Small intestine (tissue), 7 donors: Measurements from ENCODE around the gene ANKRD53. TPM values are rescaled to one million over a fixed set of nuclear protein-coding genes. Genes with fewer than 3 reads are reported as not detected.

Source experiments
- DNase-seq, 2 donors: peaks; one replicate each; pipeline versions ENCODE4 v3.0.0 to v3.0.0-alpha.2; 2013
- FAIRE-seq: peaks from 2 replicates; lab custom pipeline; 2012; peaks lifted over from hg19 to GRCh38; lab: Jason Lieb, UNC
- H3K27ac ChIP-seq, 3 donors: one replicate each; pipeline ENCODE4 v1.5.1; 2013; ENCODE audit warnings: low read length in 2 of 3, mild to moderate bottlenecking in 2 of 3, control low read depth in 1 of 3, inconsistent platforms in 1 of 3, low read depth in 1 of 3, moderate library complexity in 1 of 3
- H3K27me3 ChIP-seq, 3 donors: one replicate each; pipeline ENCODE4 v1.6.1; 2013; ENCODE audit warnings: low read length in 3 of 3, inconsistent platforms in 1 of 3; ENCODE audit not compliant: control insufficient read depth in 3 of 3, insufficient read depth in 3 of 3
- H3K36me3 ChIP-seq, 3 donors: one replicate each; pipeline ENCODE4 v1.6.1; 2013; ENCODE audit warnings: low read length in 3 of 3, inconsistent platforms in 1 of 3, low read depth in 1 of 3, mild to moderate bottlenecking in 1 of 3, moderate library complexity in 1 of 3; ENCODE audit not compliant: control insufficient read depth in 3 of 3, insufficient read depth in 2 of 3
- H3K4me1 ChIP-seq, 3 donors: one replicate each; pipeline ENCODE4 v1.6.1; 2013; ENCODE audit warnings: low read length in 2 of 3, inconsistent platforms in 1 of 3, low read depth in 1 of 3, mild to moderate bottlenecking in 1 of 3, moderate library complexity in 1 of 3; ENCODE audit not compliant: control insufficient read depth in 3 of 3, insufficient read depth in 2 of 3
- H3K4me3 ChIP-seq, 3 donors: one replicate each; pipeline ENCODE4 v1.5.1; 2013; ENCODE audit warnings: low read length in 3 of 3, control low read depth in 1 of 3, inconsistent platforms in 1 of 3, low read depth in 1 of 3, mild to moderate bottlenecking in 1 of 3, moderate library complexity in 1 of 3
- H3K9me3 ChIP-seq, 2 donors: one replicate each; pipeline ENCODE4 v1.6.1; 2013; ENCODE audit warnings: low read depth in 1 of 2, low read length in 1 of 2; ENCODE audit not compliant: control insufficient read depth in 2 of 2, insufficient read depth in 1 of 2
- WGBS, 3 donors: extraction: QIAGEN DNeasy Blood & Tissue Kit; methylation state at CpG; one replicate each; pipeline ENCODE4 v1.1.7; 2013; 5-methylcytosine and 5-hydroxymethylcytosine counted together
- polyA plus RNA-seq, 4 donors: library from polyadenylated mRNA; stranded (reverse) in 3 of 4; unstranded in 1 of 4; fragments of 200-250 nt in 3 of 4; fragments of 120-200 nt in 1 of 4; gene quantifications; one replicate each; pipeline versions ENCODE4 v1.2.1 to v1.2.3, GENCODE V29; 2013
- donor health status: healthy with polysubstance abuse.
- donor health status: control.
- donor health status: control.
- donor health status: Bipolar disorder and iron deficiency.
- donor health status: healthy.

The ANKRD53 gene
- polyA plus RNA-seq, 4 donors = 1.7 to 2.4 (median 2.2) TPM

- WGBS, 3 donors = 74 to 83% (median 80%) methylated on average over 11 of the region's 11 CpGs
- Histone ChIP-seq H3K27ac (no peak overlapping the region), H3K4me1 (no peaks in the 10 kb centered on the region), H3K27me3 (peaks cover 0 to 47% (median 4%) of the 10 kb centered on the region in 3 donors), H3K4me3 (no peak overlapping the region), H3K9me3 (no peaks in the 10 kb centered on the region), H3K36me3 (no peaks in the 10 kb centered on the region)
- FAIRE-seq (no peak), DNase-seq (no peak)
Observed at GRCh38 chr2:70949086-70949485, 29.3 kb upstream of the ANKRD53 start.

DNA sequence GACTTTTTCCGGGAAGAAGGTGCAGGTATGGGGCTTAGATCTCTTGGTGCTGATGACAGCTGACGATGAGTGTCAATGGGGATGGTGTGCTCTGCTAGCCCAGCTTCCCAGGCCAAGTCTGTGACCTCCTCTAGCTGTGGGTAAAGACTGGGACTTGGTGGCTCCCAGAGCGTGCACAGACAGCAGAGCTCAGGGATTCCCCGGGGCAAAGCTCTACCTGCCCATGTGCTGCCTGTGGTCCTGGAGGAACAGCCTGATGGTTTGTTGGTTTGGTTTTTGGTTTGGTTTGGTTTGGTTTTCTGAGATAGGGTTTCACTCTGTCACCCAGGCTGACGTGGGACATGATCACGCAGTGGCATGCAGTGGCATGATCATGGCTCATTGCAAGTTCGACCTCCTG, 23.5 kb upstream of the ANKRD53 start:
- Histone ChIP-seq H3K27ac (no peak overlapping the region), H3K4me1 (peaks cover 0 to 4% (median 4%) of the 10 kb centered on the region in 3 donors), H3K9me3 (no peaks in the 10 kb centered on the region), H3K4me3 (no peak overlapping the region), H3K36me3 (no peaks in the 10 kb centered on the region), H3K27me3 (peaks cover 0 to 12% (median 2%) of the 10 kb centered on the region in 3 donors)
- DNase-seq (no peak), FAIRE-seq (no peak)
- 75 to 81% (median 80%) methylated on average over 7 of the region's 7 CpGs for WGBS, 3 donors

GRCh38 chr2:70956141-70956540, 22.3 kb upstream of the ANKRD53 start:
- Histone ChIP-seq H3K27ac (no peak overlapping the region), H3K36me3 (no peaks in the 10 kb centered on the region), H3K4me1 (peaks cover 0 to 4% (median 4%) of the 10 kb centered on the region in 3 donors), H3K9me3 (no peaks in the 10 kb centered on the region), H3K27me3 (peaks cover 0 to 21% (median 2%) of the 10 kb centered on the region in 3 donors), H3K4me3 (no peak overlapping the region)
- 74 to 91% (median 89%) methylated on average over 2 of the region's 2 CpGs for WGBS, 3 donors
- FAIRE-seq = no peak
- DNase-seq = no peak

DNA sequence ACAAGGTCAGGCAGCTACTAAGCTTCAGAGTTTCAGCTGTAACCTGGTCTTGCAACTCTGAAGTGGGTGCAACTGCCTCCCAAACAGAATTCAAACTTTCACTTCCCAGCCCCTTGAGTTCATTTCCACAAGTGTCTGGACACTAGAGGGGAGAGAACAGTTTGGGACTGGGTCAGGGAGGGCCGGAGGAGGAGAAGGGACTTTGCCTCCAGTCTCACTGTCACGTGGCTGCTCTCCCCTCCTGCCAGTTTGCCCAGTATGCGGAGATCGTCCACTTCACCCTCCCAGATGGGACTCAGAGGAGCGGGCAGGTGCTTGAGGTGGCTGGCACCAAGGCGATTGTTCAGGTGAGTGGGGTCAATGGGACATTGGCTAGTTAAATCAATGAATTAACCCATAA, 20.6 kb upstream of the ANKRD53 start:
- peaks cover 0 to 28% (median 5%) of the 10 kb centered on the region in 3 donors for H3K27me3 ChIP-seq
- no peak for FAIRE-seq

DNA sequence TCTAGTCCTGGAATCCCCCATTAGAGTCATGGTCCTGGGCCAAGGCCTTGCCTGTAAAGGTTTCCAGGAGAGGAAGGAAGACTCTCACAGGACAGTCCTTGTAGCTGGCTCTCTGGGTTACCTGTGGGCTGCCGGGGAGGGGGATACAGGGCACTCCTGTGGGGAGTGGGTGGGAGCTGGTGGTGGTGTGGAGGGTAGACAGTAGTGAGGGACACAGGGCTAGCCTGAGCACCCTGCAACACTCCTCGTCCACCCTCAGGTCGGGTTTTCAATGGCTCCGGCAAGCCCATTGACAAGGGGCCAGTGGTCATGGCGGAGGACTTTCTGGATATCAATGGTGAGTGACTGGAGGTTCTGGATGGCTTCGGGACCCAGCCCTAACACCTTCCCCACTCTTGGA, 19.7 kb upstream of the ANKRD53 start:
- FAIRE-seq (no peak), DNase-seq (no peak)
- H3K9me3 ChIP-seq = no peaks in the 10 kb centered on the region
- 88 to 95% (median 94%) methylated on average over 5 to 6 of the region's 6 CpGs for WGBS, 3 donors
- no peak overlapping the region for H3K27ac ChIP-seq
- no peak overlapping the region for H3K4me3 ChIP-seq
- no peaks in the 10 kb centered on the region for H3K36me3 ChIP-seq
- H3K4me1 ChIP-seq = peaks cover 0 to 4% (median 4%) of the 10 kb centered on the region in 3 donors
- peaks cover 0 to 31% (median 5%) of the 10 kb centered on the region in 3 donors for H3K27me3 ChIP-seq

More for the DNA sequence above, 20.6 kb upstream of the ANKRD53 start:
- H3K27ac ChIP-seq = no peak overlapping the region
- H3K36me3 ChIP-seq = no peaks in the 10 kb centered on the region
- peak; percentile 37 to 61 for DNase-seq
- no peaks in the 10 kb centered on the region for H3K9me3 ChIP-seq
- 23 to 50% (median 46%) methylated on average over 6 of the region's 6 CpGs for WGBS, 3 donors
- peaks cover 0 to 4% (median 4%) of the 10 kb centered on the region in 3 donors for H3K4me1 ChIP-seq
- no peak overlapping the region for H3K4me3 ChIP-seq

GRCh38 chr2:70959271-70959761, 19.1 kb upstream of the ANKRD53 start:
- no peak for FAIRE-seq
- Histone ChIP-seq H3K4me3 (no peak overlapping the region), H3K9me3 (no peaks in the 10 kb centered on the region), H3K4me1 (peaks cover 0 to 4% (median 4%) of the 10 kb centered on the region in 3 donors), H3K27me3 (peaks cover 0 to 35% (median 5%) of the 10 kb centered on the region in 3 donors), H3K36me3 (no peaks in the 10 kb centered on the region), H3K27ac (no peak overlapping the region)
- DNase-seq = no peak
- 91 to 93% (median 91%) methylated on average over 9 of the region's 9 CpGs for WGBS, 3 donors

DNA sequence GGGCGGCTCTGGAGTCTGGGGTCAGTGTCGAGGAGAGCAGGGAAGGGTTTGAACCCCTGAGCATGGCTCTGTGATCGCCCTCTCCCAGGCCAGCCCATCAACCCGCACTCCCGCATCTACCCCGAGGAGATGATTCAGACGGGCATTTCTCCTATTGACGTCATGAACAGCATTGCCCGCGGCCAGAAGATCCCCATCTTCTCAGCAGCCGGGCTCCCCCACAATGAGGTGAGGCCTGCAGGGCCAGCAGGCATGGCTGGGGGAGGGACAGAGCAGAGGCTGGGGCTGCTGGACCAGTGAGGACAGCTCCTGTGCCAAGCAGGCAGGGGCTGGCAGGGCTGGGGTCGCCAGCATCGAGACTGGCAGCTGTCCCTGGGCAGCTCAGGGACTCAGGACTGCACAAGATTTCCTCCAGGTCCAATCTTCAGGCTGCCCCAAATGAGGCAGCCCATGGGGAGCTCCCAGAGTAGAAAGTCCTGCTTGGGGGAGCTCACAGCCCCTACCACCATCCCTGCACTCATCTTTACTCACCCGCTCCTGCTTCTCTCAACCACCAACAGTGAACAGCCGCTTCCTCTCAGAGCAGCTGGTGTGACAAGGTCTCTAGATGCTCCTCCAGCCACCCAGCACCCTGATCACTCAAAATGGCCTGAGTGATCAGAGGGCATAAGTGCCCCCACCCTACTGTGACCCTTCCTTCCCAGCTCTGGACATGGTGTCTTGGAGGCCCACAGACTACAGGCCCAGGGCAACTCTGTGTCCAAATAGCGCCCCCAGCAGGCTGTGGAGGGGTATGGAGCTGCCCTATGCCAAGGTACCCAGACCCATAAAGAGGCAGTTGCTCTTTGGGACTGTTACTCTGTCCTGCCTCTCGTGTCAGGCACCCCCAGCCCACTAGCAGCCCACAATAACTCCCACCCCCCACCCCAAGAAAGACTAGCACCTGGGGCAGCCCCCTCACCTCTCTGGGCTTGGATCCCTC, 18.3 kb upstream of the ANKRD53 start:
- Histone ChIP-seq H3K9me3 (no peaks in the 10 kb centered on the region), H3K27me3 (peaks cover 0 to 35% (median 3%) of the 10 kb centered on the region in 3 donors), H3K4me3 (no peak overlapping the region), H3K36me3 (no peaks in the 10 kb centered on the region), H3K4me1 (peaks cover 0 to 4% (median 4%) of the 10 kb centered on the region in 3 donors), H3K27ac (no peak overlapping the region)
- DNase-seq (no peak), FAIRE-seq (no peak)
- WGBS, 3 donors = 86 to 88% (median 88%) methylated on average over 17 of the region's 17 CpGs

- FAIRE-seq = no peak
- no peak for DNase-seq
- H3K27ac ChIP-seq = no peak overlapping the region
- no peaks in the 10 kb centered on the region for H3K36me3 ChIP-seq
- no peaks in the 10 kb centered on the region for H3K9me3 ChIP-seq
- WGBS, 3 donors = 65 to 69% (median 67%) methylated on average over 14 of the region's 14 CpGs
- H3K4me3 ChIP-seq = no peak overlapping the region
- peaks cover 0 to 4% (median 4%) of the 10 kb centered on the region in 3 donors for H3K4me1 ChIP-seq
- H3K27me3 ChIP-seq = peaks cover 0 to 41% (median 6%) of the 10 kb centered on the region in 3 donors
Observed at GRCh38 chr2:70960833-70961647, 17.4 kb upstream of the ANKRD53 start.
